ENCODE measurements around the gene STAT5A.
"Not testable (repeated sequence)": the region's sequence is repeated elsewhere in the genome, so short reads cannot be mapped to it uniquely, and the experiment has no call there.

STAT5A gene

DNA sequence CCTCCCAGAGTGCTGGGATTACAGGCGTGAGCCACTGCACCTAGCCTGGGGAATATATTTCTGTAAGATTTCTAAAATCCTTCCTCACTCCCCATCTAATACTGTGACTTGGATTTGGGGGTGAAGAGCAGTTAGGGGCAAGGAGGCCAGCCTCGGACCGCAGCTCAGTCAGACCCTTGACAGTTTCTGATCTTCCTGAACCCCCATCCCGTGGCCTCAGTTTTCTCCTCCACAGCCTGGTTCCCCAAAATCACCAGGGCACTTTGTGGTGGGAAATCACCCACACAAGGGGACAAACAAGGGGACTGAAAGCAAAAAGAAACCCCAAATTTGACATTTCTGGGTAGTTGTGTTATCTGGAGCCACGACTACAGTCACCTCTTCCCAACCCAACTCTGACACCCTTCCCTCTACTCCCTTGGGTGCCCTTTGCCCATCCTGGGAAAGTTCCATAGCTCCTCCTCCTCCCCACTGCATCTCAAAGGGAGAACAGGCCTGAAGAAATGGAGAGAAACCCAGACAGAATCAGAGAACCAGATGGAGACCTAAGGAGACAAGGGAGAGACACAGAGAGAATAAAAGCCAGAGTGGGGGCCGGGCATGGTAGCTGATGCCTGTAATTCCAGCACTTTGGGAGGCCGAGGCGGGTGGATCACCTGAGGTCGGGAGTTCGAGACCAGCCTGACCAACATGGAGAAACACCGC lies 2.8 kb upstream of the STAT5A start:
- DNase-seq (ENCODE audit: low spot score): no peak

DNA sequence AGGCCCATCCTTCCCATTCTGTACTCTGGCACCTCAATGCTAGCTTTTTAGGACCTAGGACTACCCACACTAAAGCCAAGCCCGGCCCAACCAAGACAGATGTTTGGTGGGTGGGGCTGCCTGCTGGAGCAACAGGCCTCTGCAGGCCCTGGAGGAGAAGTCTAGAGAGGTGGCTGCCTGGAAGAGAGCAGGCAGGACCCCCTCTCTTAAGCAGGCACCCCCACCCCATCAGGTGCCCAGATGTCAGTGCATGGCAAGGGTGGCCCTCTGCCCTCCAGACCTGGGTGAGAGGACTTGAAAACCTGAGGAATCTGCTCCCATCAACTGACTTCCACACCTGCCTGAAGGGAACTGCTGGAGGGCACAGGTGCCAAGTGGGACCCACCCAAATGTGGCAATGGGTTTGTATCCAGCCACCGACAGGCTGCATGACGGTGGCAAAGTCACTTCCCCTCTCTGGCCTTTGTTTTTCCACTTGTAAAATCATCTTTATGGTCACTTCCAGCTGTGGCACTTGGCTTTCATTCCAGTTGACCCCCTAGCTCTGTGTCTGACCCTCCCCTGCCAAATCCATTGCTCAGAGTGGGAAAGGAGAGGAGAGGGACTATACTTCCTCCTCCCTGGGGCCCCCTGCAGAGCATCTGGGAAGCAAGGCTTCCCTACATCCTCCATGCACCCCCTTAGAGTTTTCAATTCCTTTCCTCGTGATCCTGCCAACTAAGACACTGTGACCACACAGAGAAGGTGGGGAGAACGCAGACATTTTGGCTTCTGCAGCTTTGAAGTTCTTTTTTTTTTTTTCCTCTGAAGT lies 1.7 kb upstream of the STAT5A start:
- no peak for DNase-seq (ENCODE audit: low spot score)

GRCh38 chr17:42287305-42287976 lies 857 bp upstream of the STAT5A start:
- DNase-seq (ENCODE audit: low spot score): no peak

DNA sequence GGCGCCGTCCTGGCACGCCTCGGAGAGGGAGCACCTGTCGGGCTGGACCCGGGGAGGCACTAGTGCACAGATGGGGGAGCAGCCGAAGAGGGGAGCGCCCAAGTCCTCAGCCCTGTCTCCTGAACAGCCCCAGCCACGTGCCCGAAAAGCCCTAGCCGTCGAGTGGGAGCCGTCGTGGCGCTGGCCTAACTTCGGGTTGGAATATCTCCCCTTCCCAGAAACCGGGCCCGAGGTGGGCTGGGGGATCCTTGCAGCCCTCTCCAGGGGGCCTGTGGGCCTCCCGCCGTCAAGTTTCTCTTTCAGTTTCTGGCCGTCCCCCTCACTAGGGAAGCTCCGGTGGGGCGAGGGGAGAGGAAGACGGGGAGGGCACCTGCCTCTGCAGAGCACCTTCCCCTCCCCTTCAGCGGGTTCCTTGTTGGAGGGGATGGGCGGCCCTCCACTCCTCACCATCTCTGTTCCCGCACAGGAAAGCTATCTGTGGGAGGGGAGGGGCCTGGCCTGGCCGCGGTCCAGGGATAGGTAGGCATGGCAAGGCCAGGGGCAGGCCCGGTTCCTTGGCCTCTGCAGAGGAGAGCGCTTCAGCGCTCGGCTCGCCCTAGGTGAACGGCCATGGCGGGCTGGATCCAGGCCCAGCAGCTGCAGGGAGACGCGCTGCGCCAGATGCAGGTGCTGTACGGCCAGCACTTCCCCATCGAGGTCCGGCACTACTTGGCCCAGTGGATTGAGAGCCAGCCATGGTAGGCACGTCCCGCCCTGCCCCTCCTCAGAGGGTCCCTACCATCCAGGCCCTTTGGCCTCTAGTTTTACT lies 709 bp downstream of the STAT5A start:
- no peak for DNase-seq (ENCODE audit: low spot score)

DNA sequence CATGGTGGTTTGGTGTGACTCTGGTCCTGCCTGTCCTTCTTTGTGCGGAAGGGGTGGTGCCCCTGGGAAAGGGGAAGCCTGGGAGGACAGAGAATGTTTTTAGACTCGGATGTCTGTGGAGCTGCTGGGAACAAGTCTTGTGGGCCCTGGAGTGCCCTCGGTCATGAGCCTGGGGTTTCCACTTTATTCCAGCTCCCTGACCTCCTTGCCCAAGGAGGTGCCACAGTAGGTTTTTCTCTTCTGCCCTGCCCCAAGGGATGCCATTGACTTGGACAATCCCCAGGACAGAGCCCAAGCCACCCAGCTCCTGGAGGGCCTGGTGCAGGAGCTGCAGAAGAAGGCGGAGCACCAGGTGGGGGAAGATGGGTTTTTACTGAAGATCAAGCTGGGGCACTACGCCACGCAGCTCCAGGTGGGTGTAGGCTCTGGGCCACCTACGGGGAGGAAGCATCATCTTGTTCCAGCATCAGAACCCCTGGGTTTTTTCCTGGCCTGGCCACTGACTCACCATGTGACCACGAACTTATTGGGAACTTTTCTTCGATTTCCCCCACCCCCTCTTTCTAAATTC lies 1.4 kb downstream of the STAT5A start:
- DNase-seq (ENCODE audit: low spot score): no peak

GRCh38 chr17:42290577-42290976 lies 2.3 kb downstream of the STAT5A start:
- DNase-seq (ENCODE audit: low spot score): no peak

GRCh38 chr17:42291129-42291528 lies 2.8 kb downstream of the STAT5A start:
- DNase-seq (ENCODE audit: low spot score): no peak

DNA sequence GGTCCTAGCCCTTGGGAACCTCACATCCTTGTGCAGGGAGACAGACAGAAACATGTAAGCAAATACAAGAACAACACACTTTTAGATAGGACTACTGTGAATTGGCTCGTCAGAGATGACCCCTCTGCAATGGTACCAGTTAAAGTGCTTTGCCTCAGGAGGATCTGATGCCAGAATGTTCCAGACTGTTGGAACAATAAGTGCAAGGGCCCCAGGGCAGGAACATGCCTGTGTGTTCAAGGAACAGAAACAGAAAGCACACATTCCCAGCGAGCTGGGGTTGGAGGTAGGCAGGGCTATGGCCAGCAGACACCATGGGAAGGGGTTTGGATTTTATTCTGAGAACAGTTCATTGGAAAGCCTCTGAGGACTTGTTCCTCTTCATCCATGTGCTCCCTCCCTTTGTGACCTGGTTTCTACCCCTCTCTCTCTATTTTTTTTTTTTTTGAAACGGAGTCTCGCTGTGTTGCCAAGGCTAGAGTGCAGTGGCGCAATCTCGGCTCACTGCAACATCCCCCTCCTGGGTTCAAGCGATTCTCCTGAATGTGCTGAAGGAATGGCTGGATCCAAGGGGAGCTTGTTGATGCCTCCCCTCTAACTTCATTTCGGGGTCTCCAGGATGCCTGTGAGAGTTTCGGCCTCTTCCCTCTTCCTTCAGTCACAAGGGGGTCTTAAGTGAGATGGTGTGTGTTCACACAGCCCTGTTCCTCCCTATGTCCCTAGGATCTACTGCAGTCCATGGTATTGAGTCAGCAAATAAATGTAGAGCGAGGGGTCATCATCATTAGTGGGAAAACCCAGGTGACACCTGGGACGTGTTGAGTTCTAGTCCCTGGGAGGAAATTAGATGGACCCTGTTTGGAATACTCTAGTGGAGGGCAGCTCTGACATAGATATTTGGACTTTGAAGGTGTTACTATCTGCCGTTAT lies 6.4 kb downstream of the STAT5A start:
- DNase-seq (ENCODE audit: low spot score): no peak

DNA sequence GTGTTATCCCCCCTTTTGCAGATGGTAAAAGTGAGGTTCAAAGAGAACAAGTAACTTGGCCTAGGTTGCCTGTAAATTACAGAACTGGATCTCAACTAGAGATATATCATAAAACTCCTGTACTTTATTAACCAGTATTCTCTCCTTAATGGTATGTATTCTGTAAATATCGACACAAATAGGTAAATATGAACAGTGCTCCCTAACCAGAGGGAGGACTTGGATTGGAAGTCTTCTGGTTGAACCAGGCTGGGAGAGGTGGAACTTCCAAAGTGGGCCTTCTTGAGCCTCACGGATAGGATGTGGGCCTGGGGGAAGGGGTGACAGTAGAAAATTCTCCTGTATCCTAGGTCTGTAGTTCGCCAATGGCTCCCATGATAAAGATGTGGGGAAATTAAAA lies 7.7 kb downstream of the STAT5A start:
- DNase-seq (ENCODE audit: low spot score): no peak

GRCh38 chr17:42297775-42298174 lies 9.5 kb downstream of the STAT5A start:
- not testable (repeated sequence) for DNase-seq (ENCODE audit: low spot score)

GRCh38 chr17:42299361-42299760 lies 11.1 kb downstream of the STAT5A start:
- not testable (repeated sequence) for DNase-seq (ENCODE audit: low spot score)

DNA sequence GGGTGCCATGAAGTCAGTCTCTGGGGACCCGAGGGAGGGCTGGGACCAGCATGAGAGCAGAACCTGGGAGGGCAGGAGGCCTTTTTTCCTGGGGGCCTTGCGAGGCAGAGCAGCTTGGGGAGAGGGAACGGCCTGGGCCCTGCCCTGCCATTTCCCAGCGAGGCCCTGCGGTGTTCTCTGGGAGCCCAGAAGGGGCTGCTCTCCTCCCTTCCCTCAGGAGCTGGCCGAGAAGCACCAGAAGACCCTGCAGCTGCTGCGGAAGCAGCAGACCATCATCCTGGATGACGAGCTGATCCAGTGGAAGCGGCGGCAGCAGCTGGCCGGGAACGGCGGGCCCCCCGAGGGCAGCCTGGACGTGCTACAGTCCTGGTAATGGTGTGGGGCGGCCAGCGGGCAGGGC lies 11.6 kb downstream of the STAT5A start:
- DNase-seq (ENCODE audit: low spot score): not testable (repeated sequence)

DNA sequence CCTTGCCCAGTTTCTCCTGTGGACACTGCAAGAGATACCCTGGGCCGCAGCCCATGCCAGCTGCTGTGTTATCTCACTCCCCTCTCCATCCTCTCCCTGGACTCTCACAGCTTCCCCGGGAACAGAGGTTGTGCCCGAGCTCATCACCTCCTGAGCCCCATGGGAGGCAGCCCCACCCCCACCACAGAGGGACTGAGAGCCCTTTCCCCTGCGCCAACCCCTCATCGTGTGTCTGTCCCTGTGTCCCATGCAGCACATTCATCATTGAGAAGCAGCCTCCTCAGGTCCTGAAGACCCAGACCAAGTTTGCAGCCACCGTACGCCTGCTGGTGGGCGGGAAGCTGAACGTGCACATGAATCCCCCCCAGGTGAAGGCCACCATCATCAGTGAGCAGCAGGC lies 12.7 kb downstream of the STAT5A start:
- no peak for DNase-seq (ENCODE audit: low spot score)

- DNase-seq (ENCODE audit: low spot score): no peak
Measured at GRCh38 chr17:42303694-42304093, 15.4 kb downstream of the STAT5A start.

DNA sequence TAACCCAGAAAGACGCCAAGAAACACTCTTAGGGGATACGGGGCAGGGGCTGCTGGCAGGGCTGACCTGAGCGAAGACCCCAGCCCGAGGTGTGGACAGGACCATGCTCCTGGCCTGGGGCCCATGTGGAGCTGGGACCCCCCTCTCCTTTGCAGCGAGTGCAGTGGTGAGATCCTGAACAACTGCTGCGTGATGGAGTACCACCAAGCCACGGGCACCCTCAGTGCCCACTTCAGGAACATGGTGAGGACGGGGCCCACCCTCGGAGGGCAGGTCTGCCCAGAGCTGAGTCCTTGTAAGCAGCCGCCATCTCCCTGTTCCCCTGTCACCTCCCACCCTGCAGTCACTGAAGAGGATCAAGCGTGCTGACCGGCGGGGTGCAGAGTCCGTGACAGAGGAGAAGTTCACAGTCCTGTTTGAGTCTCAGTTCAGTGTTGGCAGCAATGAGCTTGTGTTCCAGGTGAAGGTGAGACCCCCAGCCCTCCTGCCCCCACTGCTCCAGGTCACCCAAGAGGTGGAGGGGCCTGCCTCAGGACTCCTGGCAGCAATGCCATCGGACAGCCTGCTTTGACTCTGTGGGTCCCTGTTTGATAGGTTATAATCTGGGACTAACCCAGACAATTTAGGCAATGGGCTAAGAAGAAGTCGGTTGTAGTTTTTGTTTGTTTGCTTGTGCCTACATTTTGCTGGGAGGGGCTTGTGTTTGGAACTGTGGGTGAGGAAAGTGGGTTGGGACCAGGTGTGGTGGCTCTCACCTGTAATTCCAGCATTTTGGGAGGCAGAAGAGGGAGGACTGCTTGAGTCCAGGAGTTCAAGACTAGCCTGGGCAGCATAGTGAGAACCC lies 16.1 kb downstream of the STAT5A start:
- DNase-seq (ENCODE audit: low spot score): no peak

DNA sequence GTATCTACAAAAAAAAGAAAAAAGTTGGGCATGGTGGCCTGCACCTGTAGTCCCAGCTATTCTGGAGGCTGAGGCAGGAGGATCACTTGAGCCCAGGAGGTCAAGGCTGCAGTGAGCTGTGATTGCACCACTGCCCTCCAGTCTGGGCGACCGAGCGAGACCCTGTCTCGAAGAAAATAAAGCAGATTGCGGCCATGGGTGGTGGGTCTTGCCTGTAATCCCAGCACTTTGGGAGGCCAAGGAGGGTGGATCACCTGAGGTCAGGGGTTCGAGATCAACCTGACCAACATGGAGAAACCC lies 16.7 kb downstream of the STAT5A start:
- not testable (repeated sequence) for DNase-seq (ENCODE audit: low spot score)

DNA sequence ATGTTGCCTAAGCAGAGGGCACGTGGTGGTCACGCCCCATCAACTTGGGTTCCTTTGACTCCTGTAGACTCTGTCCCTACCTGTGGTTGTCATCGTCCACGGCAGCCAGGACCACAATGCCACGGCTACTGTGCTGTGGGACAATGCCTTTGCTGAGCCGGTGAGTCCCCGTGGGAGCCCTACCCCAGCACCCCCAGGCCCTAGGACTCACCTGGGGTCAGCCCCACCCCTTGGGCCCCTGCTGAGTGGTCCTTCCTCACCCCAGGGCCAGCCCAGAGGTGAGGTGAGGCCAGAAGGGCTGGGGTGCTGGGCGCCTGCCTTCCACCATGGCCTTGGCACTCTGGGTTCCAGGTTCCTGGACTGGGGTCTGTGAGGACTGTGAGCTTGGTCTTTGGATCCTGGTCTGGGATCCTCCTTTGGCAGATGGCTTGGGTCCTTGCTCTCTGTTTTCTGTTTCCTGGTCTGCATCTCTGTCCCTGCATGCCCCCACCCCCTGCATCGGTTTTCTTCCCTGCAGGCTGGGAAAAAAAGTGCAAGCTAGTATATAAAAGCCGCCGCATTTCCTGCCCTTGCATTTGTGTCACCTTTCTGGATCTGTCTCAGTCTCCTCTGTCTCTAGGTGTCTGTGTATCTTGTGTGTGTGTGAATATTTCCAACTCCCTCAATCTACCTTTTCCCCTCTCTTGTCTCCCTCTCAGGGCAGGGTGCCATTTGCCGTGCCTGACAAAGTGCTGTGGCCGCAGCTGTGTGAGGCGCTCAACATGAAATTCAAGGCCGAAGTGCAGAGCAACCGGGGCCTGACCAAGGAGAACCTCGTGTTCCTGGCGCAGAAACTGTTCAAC lies 17.5 kb downstream of the STAT5A start:
- no peak for DNase-seq (ENCODE audit: low spot score)

GRCh38 chr17:42306385-42306667 lies 18.0 kb downstream of the STAT5A start:
- DNase-seq (ENCODE audit: low spot score): no peak

DNA sequence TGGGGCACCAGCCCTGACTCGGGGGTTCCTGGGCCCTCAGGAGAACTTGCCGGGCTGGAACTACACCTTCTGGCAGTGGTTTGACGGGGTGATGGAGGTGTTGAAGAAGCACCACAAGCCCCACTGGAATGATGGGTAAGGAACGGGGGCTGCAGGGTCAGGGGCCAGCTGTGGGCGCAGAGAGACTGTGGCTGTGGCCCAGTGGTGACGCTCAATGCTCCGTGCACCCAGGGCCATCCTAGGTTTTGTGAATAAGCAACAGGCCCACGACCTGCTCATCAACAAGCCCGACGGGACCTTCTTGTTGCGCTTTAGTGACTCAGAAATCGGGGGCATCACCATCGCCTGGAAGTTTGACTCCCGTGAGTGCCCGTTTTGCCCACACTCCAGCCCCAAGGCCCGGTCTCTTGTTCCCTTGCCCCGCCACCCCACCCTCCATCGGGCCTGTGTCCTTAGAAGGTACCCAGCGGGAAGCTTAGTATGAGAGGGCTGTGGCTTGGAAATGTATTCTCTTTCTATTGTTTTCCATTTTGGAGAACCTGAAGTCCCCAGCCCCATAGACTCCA lies 19.1 kb downstream of the STAT5A start:
- DNase-seq (ENCODE audit: low spot score): no peak
